Measurements from ENCODE around the gene DTD1.

DTD1 gene

GRCh38 chr20:18734525-18735189 lies 146.8 kb downstream of the DTD1 start:
- no peak overlapping the region for H3K4me3 ChIP-seq (ENCODE audit: low read depth, low read length)
- TF ChIP-seq, protein P1, sequence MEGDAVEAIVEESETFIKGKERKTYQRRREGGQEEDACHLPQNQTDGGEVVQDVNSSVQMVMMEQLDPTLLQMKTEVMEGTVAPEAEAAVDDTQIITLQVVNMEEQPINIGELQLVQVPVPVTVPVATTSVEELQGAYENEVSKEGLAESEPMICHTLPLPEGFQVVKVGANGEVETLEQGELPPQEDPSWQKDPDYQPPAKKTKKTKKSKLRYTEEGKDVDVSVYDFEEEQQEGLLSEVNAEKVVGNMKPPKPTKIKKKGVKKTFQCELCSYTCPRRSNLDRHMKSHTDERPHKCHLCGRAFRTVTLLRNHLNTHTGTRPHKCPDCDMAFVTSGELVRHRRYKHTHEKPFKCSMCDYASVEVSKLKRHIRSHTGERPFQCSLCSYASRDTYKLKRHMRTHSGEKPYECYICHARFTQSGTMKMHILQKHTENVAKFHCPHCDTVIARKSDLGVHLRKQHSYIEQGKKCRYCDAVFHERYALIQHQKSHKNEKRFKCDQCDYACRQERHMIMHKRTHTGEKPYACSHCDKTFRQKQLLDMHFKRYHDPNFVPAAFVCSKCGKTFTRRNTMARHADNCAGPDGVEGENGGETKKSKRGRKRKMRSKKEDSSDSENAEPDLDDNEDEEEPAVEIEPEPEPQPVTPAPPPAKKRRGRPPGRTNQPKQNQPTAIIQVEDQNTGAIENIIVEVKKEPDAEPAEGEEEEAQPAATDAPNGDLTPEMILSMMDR (IDR thresholded peaks at IDR 0.05; ENCODE audit: low read depth, low read length): no peak

DNA sequence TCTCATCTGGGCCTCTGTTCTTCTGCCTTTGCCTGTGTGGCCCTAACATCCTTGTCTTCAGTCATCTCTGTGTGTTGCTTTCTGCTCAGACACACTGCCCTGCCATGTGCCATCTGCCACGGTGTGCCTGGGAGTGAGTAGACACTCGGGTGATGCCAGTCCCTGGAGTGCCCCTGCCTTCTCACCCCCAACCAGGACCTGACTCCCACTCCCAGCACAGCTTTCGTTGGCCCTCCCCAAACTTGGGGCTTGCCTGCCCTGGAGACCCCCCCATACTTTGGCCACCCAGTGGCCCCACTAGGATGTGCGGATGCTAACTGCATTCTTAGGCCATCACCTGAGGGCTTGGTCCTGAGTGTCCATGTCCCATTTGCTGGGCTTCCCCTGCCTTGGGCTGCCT lies 149.3 kb downstream of the DTD1 start:
- H3K4me3 ChIP-seq (ENCODE audit: low read depth, low read length): no peak overlapping the region
- TF ChIP-seq, protein P1 (IDR thresholded peaks at IDR 0.05; ENCODE audit: low read depth, low read length): no peak

- TF ChIP-seq, protein P1 (IDR thresholded peaks at IDR 0.05; ENCODE audit: low read depth, low read length): no peak
- no peak overlapping the region for H3K4me3 ChIP-seq (ENCODE audit: low read depth, low read length)
Measured at GRCh38 chr20:18738055-18738454, 150.2 kb downstream of the DTD1 start.

- no peak overlapping the region for H3K4me3 ChIP-seq (ENCODE audit: low read depth, low read length)
- TF ChIP-seq, protein P1 (IDR thresholded peaks at IDR 0.05; ENCODE audit: low read depth, low read length): no peak
Measured at GRCh38 chr20:18738888-18739287, 151.0 kb downstream of the DTD1 start.

DNA sequence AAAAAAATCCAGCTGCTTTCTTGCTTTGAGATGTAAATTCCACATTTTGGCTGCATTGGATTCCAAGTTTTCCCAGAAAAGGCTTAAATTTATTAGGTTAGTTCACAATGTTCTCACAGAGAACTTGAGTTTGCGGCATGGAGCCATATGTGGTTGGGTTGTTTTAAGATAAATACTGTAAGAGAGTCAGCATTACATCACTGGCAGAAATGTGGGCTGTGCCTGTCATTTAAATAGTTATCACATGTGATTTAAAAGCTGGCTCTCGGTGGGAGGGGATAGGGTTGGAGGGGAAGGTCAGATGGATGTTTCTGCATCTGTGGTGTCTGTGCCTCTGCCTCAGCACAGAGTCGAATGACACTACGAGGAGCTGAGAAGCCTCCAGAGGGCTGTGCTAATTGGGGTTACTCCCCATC lies 151.9 kb downstream of the DTD1 start:
- TF ChIP-seq, protein P1 (IDR thresholded peaks at IDR 0.05; ENCODE audit: low read depth, low read length): no peak
- no peak overlapping the region for H3K4me3 ChIP-seq (ENCODE audit: low read depth, low read length)

- TF ChIP-seq, protein P1 (IDR thresholded peaks at IDR 0.05; ENCODE audit: low read depth, low read length): no peak
Measured at GRCh38 chr20:18740726-18741125, 152.9 kb downstream of the DTD1 start.

GRCh38 chr20:18742841-18743240 lies 155.0 kb downstream of the DTD1 start:
- TF ChIP-seq, protein P1 (IDR thresholded peaks at IDR 0.05; ENCODE audit: low read depth, low read length): no peak
- no peak overlapping the region for H3K4me3 ChIP-seq (ENCODE audit: low read depth, low read length)

More at GRCh38 chr20:18740726-18741125, 152.9 kb downstream of the DTD1 start:
- no peak overlapping the region for H3K4me3 ChIP-seq (ENCODE audit: low read depth, low read length)

All from WI38 (cell line).